GM19455 (cell line): ENCODE measurements around the gene SAV1.

Source experiments
- ATAC-seq: cut with Tn5 transposase; IDR thresholded peaks from one replicate; pipeline ENCODE4 v1.9.1; 2021; ENCODE audit not compliant: unreplicated experiment

SAV1 gene

DNA sequence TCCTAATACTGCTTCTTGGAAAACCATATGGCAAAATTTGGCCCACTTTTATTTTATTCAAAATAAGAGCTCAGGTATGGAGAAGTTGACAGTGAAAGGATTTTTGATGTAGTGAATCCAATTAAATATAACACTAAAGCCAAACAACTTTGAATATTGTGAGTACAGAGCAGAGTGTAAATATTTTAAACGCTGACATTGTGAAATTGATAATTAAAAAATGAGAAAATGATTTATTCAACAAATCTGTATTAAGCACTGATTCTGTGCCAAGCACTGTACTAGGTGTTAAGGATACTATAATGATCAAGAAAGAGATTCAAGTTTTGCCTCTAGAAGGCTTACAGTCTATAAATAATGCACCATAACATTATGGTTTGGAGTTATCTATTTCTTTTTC lies 57.6 kb downstream of the SAV1 start:
- no peak for ATAC-seq

DNA sequence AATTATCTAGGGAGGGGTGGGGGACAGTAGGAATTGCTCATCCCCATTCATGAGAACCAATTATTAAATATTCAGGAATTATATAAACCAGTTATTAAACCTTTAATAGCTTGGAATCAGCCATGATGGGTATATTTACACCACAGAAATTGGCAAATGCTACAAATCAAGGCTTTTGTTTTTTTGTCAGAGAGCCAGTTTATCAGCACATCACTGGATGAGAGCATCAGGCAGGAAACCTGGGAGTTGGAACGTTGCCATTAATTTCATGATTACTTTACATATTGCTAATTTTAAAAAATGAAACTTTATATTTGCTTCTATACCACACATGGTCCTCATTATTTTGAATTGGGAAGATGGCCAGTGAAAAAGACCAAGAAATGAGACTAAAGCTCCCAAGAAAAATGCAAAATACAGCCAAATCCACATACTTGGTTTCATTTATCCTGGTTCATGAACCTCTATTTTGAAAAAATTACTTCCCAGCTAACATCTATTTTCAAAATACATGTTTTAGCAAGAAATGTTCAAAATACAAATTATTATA lies 59.7 kb downstream of the SAV1 start:
- ATAC-seq, result no peak

DNA sequence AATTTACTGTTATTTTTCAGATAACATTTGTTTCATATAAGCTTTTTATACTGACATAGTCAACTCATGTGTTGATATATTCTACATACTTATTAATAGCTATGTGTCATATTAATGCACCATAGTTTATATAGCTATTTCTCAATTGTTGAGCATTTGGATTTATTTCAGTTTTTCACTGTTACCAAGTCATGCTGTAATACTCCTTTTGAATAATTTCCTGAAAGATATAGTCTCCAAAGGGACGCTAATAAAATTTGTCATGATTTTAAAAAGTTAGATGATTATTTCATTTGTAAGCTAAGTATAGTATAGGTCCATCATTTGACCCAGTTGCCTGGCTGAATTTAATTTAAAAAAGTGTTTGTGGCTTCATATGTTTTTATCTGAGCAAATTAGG lies 60.3 kb downstream of the SAV1 start:
- no peak for ATAC-seq

DNA sequence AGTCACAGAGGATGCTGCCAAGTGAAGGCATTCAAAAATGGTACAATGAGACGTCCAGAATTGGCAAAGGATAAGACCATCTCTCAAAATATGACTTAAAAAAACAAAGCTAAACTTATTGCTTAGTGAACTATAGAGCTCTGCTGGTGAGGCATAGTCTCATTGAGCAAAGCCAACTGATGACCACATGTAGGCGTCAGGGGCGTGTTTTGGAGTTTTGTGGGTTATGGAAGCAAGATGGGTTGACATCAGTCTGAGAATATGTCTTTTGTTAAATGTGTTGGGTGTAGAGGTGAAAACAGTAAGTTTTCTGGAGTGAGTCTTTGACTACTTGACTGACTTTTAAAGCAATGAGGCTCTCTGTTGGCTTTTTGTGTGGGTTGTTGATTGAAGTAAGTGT lies 60.9 kb downstream of the SAV1 start:
- ATAC-seq, result no peak

DNA sequence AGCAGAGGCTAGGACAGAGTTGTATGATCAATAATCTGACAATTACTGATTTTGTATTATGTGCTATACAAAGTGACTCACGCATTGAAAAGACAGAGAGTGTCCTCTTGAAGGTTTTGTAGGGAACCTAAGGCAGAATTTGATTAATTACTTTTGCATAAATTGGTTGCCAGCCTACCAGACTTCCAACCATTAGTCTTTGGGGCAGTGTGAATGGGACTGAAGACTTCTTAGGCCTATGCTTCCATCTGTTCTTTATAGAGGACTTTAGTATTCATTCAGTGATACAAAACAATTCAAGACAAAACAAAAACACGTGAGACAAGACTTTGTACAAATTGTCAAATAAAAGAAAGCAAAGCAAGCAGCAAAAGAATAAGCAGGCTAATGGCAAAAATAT lies 61.6 kb downstream of the SAV1 start:
- ATAC-seq, result no peak

DNA sequence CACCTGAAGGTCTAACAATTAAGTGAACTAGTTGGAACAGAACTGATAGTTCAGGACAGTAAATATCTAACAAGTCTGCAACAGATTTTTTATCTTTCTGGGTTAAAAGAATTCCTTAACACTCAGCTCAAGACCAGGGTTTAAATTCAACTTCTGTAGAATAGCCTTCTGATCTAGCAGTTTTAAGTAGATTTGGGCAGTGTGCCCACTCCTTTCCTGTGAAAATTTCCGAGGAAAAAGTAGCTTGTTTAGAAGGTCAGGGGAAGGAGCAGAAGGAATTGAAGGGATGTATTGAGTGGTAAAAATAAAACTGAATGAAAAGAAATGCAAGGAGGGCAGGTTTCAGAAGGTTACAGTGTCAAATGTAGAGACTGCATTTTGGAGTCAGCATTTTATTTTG lies 62.3 kb downstream of the SAV1 start:
- ATAC-seq, result no peak

DNA sequence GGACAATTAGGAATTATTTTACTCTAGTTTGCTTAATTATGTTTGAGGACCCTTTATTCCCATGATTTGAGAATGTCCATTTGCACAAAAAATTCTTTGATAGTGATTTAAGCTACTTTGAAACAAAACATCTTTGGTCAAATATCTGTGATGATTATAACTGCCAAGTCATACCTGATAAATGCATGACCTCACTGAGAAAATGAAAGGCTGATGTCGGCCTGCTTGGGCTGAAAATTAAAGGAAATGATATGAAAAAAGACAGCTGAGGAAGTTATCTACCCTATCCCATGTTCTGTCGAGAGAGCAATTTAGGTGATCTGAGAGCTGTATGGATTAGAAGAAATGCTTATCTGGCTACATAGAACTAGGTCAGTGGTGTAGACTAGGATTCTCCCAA lies 64.5 kb downstream of the SAV1 start:
- no peak for ATAC-seq

DNA sequence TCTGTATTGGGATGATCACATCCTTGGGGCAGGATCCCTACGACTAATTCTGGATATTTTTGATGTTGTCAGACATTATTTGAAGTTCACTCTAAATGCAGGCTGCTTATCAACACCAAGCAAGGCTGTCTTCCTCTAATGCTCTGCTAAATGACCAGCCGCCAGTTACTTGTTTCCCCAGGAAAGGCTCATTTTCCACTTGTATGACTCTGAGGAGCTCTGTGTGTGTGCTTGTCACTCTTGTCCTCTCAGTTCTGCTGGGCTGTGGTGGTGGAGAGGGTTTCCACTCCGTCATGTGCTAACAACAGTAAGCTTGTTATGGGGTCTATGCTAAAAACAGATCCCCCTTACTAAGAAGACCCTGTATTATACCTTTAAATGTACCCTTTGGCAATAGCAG lies 66.1 kb downstream of the SAV1 start:
- no peak for ATAC-seq

DNA sequence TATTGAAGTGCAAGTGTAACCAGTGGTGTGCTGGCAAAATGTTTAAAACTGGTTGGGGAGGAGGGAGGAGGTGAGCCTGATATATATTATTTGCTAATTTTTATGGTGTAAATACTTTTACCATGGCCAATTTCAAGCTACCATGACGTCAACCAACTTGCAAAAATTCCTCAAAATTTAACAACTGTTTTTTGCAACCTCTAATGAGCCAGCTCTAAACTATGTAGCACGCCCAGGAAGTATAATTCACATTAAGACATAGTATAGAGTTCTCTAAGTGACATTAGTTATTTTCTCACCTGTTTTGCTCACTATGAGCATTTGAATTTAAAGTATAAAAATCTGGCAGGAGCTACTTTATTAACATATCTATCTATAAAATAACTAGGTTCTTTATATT lies 66.7 kb downstream of the SAV1 start:
- no peak for ATAC-seq

DNA sequence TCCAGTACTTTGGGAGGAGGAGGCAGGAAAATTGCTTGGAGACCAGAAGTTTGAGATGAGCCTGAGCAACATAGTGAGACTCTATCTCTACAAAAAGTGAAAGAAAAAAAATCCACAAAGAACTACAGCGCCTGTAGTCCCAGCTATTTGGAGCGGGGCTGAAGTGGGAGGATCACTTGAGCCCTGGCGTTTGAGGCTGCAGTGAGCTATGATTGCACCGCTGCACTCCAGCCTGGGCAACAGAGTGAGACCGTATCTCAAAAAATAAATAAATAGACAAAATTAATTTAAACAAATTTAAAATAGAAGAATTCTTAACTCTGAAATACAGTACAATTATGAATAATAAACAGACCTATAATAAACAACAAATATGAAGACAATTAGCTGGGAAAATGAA lies 67.3 kb downstream of the SAV1 start:
- no peak for ATAC-seq

DNA sequence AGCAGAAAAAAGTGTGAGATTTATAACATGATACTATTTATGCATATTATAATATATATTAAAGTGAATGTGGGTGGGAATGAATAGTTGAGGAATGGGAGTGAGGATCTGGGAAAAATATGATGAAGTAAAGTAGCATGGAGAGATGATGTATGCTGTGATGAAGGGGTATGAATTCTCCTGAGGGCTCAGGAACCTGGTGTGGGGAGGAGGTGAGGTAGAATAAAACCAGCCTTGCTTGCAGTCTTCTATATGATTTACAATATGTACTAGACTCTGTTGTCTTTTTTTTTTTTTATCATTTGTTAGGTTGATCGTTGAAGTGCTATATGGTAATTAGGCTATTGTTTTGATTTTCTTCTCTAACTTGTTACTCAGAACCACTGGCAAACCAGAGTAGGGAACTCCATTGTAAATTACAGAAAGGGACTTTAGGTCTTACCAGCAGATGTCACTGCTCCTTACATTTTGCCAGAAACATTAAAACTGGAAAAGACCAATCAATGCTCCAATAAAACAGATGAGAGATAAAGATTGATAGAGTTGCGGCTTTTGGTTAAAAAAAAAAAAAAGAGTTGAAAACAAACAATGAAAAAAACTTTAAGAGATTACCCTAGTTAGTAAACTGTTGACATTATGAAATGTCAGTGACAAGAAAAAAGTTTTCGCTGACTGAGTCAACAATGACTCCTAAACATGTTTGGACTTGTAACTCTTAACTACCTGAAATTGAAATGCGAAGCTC lies 68.2 kb downstream of the SAV1 start:
- no peak for ATAC-seq

DNA sequence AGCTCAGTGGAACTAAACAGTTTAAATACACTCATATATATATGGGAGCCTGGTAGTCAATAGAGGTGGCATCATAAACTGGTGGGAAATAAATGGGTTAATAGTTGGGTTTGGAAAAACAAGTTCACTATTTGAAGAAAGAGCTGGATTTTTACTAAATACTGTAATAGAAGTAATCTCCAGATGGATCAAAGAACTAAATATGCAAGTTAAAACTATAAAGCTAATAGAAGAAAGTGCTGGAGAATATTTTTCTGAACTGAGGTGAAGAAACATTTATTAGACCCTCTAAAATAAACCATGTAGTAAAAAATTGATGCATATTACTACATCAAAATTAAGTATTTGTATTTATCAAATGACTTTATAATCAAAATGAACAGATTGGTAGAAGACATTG lies 69.3 kb downstream of the SAV1 start:
- ATAC-seq, result no peak

DNA sequence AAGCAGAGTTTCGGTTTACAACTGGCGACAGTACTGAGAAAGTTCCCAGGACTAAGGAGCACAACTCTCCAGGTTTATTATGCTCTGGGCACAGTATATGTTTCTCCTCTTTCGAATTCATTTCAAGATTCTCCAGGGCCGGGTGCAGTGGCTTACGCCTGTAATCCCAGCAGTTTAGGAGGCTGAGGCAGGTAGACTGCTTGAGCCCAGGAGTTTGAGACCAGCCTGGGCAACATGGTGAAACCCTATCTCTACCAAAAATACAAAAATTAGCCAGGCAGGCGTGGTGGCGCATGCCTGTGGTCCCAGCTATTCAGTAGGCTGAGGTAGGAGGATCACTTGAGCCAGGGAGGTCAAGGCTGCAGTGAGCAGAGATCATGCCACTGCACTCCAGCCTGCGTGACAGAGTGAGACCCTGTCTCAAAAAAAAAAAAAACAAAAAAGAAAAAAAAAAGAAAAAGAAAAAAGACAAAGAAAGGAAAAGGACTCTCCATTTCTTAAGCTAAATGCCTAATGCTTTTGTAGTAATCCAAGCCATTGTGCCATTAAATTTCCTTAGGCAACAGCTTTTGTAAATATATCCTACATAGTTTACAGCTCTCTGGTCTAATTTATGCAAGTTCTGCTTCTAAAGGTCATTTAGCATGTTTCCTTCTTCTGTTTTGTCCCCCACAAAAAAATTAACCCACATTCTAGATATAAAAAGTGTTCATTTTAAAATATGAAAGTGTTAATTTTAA lies 73.4 kb downstream of the SAV1 start:
- no peak for ATAC-seq

DNA sequence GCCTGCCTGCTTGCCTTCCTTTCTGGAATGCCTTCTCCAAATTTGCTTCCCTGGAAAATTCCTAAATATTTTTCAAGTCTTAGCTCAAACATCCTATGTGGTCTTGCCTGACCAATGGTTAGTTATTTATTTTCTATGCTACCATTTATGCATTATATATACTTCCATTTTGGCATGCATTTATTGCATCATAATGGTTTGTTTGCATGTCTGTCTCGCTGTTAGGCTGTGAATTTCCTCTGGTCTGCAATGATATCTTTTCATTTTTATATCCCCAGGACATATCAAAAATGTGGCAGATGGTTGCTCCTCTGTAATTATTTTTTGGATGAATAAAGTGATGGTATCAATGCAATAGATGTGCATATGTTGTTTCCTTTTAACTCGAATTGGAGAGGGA lies 77.6 kb downstream of the SAV1 start:
- no peak for ATAC-seq
